IPS-NIHi7 (cell line): ENCODE results near the gene MYOF.
"Not testable (repeated sequence)": the region's sequence is repeated elsewhere in the genome, so short reads cannot be mapped to it uniquely, and the experiment has no call there.

Experiments
- DNase-seq: peaks from one replicate; pipeline ENCODE4 v3.0.0; 2012; ENCODE audit warnings: mixed read lengths; ENCODE audit errors: extremely low spot score

MYOF gene

DNA sequence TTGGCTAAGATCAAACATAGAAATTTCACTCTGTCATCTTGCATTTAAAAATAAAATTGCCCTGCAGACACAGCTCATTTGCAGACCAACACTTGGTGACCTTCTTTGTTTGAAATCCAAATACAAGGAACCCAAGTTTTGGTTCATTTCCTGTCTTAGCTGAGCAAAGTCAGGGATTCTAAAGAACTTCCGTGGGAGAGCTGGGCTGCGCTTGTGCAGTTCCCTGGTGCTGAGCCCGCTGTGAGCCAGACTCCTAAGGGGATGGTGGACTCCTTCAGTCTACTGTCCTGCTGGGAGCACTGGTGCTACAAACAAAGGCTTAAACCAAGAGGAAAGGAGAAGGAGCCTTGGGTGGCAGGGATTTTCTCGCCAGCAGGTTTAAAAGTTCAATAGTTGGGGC, 60.0 kb downstream of the MYOF start:
- DNase-seq, result no peak

DNA sequence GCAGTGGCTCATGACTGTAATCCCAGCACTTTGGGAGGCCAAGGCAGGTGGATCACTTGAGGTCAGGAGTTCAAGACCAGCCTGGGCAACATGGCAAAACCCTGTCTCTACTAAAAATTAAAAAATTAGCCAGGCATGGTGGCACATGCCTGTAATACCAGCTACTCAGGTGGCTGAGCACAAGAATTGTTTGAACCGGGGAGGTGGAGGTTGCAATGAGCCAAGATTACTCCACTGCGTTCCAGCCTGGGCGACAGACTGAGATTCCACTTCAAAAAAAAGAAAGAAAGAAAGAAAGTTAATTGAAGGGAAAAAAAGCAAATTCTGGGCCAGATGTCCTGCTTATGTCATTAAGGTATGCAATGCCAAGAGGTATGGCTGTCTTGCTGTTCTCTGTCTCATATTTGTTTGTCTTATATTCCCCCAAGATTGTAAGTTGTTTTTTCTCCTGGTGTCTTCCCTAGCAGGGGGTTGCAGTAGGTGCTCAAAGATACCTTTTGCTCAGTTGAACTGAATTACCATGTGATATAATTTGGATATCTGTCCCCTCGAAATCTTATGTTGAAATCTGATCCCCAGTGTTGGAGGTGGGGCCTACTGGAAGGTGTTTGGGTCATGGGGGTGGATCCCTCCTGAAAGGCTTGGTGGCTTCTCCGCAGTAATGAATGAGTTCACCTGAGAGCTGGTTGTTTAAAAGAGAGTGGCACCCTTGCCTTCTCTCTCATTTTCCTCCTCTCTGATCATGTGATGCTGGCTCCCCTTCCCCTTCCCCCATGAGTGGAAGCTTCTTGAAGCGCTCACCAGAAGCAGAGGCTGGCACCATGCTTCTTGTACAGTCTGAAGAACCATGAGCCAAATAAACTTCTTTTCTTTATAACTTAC, 60.9 kb downstream of the MYOF start:
- DNase-seq, result no peak

DNA sequence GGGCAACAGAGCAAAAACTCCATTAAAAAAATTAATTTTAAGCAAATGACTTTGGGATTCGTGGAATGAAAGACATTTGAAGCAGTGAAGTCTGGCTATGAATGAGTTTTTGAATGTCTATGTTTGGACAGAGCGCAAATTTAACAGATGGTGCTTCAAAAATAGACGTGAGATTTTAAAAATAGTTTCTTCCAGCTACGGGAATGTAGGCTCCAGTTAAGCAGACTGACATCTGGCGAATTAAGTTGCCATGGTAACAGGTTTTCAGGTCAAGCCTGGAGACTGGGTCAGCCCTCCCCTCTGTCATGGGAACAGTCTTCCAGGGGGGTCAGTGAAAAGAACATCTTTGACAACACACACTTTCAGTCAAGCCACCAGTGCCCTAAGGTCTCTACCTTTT, 62.0 kb downstream of the MYOF start:
- peak; percentile 35 for DNase-seq

DNA sequence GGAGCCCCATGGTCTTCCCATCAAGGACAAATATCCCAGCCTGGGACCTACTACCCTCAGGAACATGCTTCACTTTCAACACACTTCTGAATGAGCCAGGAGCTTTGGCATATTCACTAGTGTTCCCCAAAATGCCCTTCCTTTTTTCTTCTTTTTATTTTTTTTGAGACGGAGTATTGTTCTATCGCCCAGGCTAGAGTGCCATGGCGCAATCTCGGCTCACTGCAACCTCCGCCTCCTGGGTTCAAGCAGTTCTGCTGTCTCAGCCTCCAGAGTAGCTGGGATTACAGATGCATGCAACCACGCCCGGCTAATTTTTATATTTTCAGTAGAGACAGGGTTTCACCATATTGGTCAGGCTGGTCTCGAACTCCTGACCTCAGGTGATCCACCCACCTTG, 63.1 kb downstream of the MYOF start:
- not testable (repeated sequence) for DNase-seq

DNA sequence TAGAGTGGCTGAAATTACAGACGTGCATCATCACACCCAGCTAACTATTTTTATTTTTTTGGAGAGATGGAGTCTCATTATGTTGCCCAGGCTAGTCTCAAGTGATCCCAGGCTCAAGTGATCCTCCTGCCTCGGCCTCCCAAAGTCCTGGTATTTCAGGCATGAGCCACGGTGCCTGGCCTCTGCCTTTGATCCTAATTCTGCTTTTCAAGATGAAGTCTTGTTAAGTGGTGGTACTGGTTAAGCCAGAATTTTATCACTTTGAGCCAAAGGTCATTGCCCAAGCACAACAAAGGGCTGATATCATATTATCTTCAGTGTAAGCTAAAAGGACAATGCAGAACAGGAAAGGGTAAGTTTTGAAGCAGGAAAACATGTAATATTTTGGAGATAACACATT, 64.2 kb downstream of the MYOF start:
- no peak for DNase-seq

DNA sequence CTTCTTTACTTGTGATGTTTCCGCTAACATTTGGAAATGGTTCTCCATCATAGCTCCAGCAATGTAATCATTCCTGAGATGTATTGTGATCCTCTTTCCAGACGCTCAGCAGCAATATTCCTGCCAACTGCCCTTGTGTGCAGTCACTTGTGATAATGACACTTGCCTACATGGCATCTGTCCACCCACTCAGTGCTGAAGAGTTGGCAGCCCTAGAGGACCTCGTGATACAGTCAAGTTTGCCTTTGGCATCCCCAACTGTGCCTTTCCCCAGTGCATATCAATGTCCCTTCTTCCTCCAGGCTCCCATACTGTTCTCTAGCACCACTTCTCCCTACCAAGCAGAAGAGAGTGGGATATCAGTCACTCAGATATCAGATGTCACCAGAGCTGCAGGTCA, 64.9 kb downstream of the MYOF start:
- DNase-seq, result no peak

DNA sequence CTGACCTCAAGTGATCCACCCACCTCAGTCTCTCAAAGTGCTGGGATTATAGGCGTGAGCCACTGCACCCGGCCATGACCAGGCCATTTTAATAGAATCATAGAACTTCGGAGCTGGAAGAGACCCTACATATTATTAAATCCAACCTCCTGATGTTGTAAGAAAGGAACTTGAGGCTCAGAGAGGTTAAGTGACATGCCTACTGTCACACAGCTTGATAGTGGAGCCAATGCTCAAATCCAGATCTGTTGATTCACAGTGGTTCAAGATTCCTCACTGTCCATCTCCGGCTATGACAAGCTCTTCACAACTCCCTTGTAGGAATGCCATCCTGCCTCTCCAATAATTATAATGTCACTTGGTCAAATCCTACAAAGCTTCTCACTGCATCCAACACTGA, 65.3 kb downstream of the MYOF start:
- DNase-seq, result no peak

DNA sequence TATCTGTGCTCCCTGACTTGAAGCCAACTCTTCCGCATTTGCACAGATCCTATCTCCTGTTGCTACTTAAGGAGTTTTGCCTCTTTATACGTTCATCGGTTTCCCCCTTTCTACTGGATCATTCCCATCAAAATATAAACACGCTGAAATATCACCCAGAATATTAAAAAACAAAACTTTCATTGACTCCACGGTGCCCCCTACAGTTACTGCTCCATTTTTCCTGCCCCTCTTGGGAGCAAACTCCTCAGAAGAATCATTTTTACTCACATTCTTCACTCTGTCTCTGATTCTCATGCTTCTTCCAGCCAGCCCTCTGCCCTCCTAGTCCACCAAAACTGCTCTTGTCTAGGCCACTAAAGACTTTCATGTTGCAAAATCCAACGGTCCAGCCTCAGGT, 66.4 kb downstream of the MYOF start:
- no peak for DNase-seq

DNA sequence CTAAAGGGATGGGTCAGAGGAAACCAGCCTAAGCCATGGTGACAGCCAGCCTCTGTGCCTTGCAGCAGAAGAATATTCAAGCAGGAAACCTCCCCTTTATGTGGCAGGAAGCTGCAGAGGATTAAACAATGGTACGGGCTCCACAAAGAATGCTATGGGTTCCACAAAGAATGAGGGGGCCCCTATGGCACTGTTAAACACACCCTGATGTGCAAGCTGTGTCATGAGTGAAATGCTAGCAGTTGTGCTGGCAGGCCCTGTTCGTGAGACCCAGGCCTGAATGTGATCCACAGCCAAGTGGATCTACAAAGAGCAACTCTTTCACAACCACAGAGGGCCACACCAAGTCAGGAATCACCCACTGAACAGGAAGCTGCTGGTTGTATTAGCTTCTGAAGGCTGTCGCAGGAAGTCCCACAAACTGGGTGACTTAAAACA, 68.9 kb downstream of the MYOF start:
- no peak for DNase-seq

DNA sequence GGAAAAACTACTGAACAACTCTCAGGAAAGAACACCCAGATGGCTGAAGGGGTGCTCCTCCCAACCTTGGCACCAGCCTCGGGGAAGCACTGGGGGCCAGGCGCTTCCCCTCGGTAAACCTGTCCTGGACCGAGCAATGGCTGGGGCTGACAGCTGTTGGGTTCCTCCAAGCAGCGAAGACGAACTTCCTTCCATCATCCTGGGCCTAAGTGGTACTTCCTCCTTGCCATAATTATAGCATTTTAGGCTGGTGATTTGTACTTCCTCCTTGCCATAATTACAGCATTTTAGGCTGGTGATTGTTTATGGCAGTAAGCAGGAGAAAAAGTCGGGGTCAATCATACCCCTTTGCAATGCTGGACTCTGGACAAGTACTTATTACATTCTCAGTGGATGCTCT, 69.3 kb downstream of the MYOF start:
- no peak for DNase-seq

DNA sequence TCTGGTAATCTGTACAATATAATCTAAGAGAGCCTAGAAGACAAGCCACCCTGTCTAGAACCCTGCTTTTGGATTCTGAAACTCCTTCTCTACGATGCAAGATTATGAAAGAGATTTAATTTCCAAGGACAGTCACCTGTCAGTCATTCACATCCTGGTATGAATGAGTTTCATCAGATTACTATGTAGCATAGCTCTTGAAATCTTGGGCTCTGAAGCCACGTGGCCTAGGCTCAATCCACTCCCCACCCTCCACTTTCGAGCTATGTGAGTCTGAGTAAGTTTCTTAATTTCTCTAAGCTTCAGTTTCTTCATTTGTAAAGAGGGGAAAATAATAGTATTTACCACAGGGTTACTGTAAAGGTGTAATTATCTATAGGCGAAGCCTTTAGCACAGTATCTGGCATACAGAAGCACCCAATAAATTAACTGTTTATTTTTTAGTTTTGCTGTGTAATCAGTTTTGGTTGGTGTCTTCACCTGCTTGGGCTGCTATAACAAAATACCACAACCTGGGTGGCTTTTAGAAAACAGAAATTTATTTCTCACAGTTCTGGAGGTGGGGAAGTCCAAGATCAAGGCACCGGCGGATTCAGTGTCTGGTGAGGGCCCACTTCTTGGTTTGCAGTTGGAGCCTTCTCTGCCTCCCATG, 71.3 kb downstream of the MYOF start:
- DNase-seq, result no peak

DNA sequence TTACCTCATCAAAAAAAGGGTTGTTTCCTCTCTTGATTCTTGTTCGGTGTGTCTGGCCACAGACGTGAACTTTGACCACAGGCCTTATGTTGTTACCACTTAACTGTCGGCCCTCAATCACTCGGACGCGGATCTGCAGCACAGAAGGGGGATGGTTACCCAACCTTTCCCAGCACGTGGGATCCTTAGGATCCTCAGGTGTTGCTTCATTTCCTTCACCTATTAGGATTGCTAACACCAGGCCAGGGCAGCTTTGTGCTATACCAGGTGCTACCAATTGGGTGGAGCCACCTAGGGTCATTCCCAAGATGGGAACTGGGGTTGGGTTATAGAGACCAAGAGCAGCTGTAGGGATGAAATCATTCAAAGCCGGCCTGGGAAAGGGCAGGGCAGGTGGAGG, 73.4 kb downstream of the MYOF start:
- no peak for DNase-seq

DNA sequence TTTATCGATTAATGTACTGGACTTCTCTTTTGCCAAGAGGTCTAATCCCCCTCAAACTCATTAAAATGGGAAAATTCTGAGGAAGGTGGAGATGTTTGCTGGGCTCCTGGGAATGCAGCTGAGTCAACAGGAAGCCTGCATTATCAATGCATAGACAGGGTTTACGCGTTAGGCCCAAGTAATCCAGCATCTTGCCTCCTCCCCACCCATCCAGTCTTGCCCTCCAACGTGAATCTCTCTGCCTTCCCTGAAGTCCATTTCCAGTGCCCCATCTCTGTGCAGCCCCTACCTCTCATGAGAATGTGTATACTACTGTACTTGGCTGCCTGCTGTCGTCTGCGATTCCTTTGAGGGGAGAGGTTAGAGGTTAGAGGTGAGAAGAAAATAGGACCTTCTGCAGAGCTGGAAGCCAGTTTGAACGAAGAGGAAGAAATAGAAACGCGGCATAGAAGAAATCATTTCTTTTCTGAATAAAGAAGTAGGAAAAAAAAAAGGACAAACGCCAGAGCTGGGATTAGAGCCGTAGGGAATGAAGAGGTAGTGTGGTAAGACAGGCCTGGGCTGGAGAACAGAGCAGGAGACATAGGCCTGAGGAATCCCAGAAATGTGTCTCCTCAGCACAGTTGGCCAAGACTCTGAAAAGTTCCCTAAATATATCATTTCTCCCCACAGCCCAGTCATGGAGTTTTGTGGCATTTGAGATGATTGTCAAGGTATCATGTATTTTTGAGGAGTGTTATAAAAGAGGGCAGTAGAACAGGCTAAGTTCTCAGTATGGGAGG, 75.6 kb downstream of the MYOF start:
- peak; percentile 55 for DNase-seq

DNA sequence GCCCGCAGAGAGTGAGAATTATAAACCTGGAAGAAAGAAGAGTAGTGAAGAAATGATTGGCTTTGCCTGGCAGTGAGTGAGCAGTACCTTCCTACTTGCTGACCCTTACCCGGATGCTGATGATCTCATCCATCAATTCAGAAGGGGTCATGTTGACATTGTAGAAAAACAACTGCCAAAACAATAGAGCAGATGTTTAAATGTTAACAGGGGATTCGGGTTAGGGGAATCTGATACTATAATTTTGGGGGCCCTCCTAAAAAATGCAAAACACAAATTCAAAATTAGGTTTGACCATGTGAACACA, 78.1 kb downstream of the MYOF start:
- no peak for DNase-seq

DNA sequence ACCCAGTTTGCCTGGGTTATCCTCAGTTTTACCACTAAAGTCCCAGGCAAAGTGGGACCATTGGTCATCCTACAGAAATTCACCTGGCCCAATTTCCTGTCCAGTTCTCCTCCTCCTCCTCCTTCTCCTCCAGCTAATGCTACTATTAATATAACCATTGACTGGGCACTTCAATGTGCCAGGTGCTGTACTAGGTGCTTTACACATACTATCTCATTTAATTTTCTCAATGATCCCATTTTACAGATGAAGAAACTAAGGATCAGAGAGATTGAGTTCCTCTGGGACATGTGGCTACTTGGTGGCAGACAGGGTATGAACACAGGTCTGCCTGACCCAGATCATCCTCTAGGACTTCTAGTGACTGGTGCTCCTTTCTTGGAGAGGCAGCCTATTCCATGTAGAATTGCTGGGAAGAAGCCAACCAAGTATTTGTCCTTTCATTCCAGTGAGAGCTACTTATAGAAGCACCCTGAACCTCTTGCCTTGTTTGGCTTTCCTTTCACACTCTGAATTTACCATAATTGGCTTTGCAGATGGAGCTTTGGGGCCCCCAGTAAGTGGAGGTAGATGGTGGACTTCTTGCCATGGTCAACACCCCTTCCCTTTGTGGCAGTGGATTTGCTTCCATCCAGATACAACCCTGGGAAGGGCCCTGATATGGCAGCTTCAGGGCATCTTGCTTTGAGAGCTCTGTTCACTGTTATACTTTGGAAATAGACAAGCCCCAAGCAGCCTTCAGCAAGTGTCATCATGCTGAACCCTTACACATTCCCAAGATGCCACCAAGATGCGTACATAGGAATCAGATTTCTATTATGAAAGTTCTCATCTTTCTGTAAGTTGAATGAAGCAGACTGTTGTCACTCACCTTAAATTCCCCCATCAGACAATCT, 78.7 kb downstream of the MYOF start:
- DNase-seq, result no peak

DNA sequence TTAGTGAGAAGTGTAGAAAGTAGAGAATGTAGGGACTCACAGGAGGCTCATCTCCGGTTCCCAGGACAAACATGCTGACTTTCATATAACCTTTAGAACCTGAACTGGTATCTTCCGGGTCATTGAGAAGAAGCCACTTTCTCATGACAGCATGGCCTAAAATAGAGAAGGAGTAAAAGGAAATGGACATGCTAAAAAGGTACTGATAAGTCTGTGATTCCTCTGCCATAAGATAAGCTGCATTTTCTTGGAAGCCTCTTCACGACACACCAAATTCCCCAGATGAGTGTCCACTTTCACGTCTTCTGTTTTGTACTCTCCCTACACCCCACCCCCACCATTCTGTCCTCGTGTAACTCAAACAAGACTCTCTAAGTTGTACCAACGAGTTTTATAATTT, 79.9 kb downstream of the MYOF start:
- DNase-seq, result no peak

DNA sequence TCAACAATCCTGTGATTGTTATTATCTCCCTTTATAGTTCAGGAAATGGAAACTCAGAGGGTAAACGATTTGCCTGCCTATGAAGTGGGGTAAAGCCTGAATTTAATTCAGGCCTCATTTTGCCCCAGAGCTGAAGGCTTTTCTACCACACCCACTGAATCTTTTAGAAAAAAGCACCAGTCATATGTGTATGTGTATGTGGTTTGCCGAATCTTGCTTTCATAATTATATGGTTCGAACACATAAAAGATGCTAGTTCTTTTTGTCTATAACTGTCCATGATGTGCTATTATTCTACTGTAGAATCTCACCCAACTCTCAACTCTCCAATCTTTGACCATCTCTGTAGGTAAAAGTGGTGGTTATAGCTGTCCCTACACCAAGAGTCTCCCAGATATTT, 83.6 kb downstream of the MYOF start:
- DNase-seq, result no peak

DNA sequence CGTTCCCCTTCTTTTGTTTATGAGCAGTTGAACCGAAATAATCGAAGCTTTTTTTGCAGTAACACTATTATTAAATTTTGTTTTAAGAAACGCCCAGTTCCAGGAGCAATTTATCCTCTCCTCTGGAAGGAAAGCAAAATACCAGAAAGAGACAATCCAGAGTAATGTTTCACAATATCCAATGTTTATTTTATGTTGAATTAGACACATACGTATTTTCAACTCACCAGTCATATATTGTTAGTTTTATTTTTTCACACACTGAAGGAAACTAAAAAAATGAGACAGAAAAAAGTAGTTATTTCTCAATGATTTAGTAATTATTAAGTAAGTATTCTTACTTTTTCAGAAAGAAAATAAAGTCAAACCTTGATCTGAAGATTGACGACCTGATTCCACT, 85.1 kb downstream of the MYOF start:
- DNase-seq, result no peak

DNA sequence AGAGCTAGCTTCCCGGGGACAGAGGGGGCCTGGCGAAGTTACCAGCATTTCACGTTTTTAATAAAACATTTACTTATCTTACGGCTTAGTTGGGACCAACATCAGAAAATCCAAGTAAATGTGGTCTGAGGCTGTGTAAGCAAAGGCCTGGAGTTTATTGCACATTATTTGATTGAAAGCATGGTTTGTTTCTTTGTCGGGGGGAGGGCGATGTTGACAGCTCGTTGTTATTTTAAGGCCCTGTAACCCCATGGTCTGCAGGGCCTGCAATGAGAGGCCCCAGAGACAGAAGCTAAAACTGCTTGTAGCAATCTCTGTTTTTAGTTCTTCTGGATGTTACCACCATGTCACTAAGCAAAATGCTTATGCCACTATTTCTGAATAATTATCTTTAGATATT, 88.9 kb downstream of the MYOF start:
- DNase-seq, result no peak

DNA sequence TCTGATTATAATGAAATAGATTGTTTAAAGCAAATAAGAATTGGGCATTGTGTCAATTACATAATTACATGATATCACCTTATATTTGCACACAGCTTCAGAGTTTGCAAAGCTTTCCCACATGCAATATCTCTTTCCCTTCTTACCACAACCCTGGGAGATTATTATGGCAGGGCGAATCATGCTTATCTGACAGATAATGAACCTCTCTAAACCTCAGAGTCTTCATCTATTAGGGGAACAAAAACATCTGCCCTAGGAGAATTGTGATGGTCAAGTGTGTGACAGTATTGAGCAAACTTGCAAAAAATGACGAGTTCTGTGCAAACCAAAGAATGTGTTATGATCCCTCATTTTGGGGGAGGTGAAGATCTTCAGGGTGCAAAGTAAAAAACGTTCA, 90.0 kb downstream of the MYOF start:
- no peak for DNase-seq

DNA sequence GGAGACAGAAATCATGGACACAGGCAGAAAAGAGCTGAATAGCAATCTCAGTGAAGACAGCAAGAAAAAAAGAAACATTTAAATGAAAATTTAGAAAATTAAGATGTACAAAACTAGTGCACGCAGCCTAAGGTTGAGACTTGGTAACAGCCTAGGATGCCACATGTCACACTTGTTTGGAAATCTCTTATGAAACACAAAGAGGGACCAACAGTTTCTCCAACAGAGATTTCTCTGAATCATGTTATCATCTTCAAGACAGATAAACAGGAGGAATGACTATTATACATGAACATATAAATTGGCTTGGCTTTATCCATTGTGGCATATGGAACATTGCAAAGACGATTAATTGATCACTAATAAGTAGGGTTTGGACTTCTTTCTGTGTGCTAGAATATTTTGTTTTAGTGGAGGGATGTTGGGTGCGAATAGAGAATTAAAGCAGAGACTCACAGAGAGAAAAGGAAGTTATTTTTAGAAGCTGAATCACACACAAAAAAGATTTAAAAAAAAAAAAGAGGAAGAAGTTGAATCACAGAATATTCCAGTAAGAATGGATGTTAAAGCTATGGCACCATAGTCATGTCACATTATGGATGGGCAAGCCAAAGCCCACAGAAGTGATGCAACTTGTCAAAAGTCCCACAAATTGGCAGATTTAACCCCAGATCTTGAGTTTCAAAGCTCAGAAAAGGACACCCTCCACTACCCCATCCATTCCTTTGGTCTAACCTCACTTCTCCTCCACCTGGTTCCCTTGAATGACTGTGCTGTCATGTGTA, 91.6 kb downstream of the MYOF start:
- DNase-seq, result no peak
